ENCODE data around the gene GTF3C2.

- TF ChIP-seq CTCF (IDR thresholded peaks at IDR 0.05 in 4 of 5, conservative IDR thresholded peaks at IDR 0.05 in 1 of 5) (no peak), POLR2A (IDR thresholded peaks at IDR 0.05) (no peak)
Observed at GRCh38 chr2:27378096-27378808, 21.7 kb upstream of the GTF3C2 start.

Measured in gastrocnemius medialis (tissue), 4 donors.